SK-N-SH (cell line): ENCODE measurements around the gene LIMS2. TPM values are rescaled to one million over a fixed set of nuclear protein-coding genes. Genes with fewer than 3 reads are reported as not detected.

Experiments used
- CTCF ChIA-PET: fragments of 300-600, 350-600 bp; formaldehyde crosslinking; extraction: SDS; loops from one replicate; lab custom pipeline; 2021; lab: Yijun Ruan, JAX
- POLR2A ChIA-PET: fragments of 350-600 bp; sonication (Branson Sonifier 250); formaldehyde crosslinking; extraction: SDS; loops from one replicate; lab custom pipeline; 2020; ENCODE audit warnings: antibody characterized with exemption, inconsistent platforms; lab: Yijun Ruan, JAX
- DNase-seq: peaks from one replicate; pipeline ENCODE4 v3.0.0; 2012
- H2AFZ ChIP-seq: fragments of 200-600 bp; sonication (generic); 2 replicates; pipeline ENCODE4 v1.8.1; 2016; ENCODE audit warnings: antibody characterized with exemption, mild to moderate bottlenecking, low read depth
- H3F3A ChIP-seq: fragments of 200-600 bp; sonication (generic); replicated peaks from 2 replicates; pipeline ENCODE3; 2016; ENCODE audit warnings: antibody characterized with exemption, mild to moderate bottlenecking; ENCODE audit not compliant: insufficient read depth
- H3K27ac ChIP-seq, 2 experiments: fragments of 200-500 bp in 1 of 2; fragments of 200-600 bp in 1 of 2; sonication (Bioruptor generic) in 1 of 2; sonication (generic), shearing (Covaris generic) in 1 of 2; 2 replicates each; pipeline versions ENCODE4 v1.5.1 to v1.6.1; 2014 to 2016; ENCODE audit warnings: low read depth in 2 of 2, inconsistent platforms in 1 of 2, low read length in 1 of 2, mild to moderate bottlenecking in 1 of 2, mixed read lengths in 1 of 2
- H3K27me3 ChIP-seq: fragments of 200-600 bp; sonication (generic), shearing (Covaris generic); 2 replicates; pipeline ENCODE4 v1.6.1; 2016; ENCODE audit warnings: mixed run types; ENCODE audit not compliant: insufficient read depth
- H3K36me3 ChIP-seq, 2 experiments: fragments of 200-500 bp in 1 of 2; fragments of 200-600 bp in 1 of 2; sonication (Bioruptor generic) in 1 of 2; sonication (generic) in 1 of 2; replicated peaks in 1 of 2; 2 replicates each; pipeline versions ENCODE3 to v1.5.1; 2014 to 2016; ENCODE audit warnings: low read length in 1 of 2, mild to moderate bottlenecking in 1 of 2; ENCODE audit not compliant: insufficient read depth in 2 of 2, control insufficient read depth in 1 of 2
- H3K4me1 ChIP-seq, 2 experiments: fragments of 200-500 bp in 1 of 2; fragments of 200-600 bp in 1 of 2; sonication (Bioruptor generic) in 1 of 2; sonication (generic), shearing (Covaris generic) in 1 of 2; 2 replicates each; pipeline versions ENCODE4 v1.5.1 to v1.6.1; 2014 to 2016; ENCODE audit warnings: low read depth in 1 of 2, low read length in 1 of 2, mixed run types in 1 of 2; ENCODE audit not compliant: insufficient read depth in 2 of 2, control insufficient read depth in 1 of 2
- H3K4me2 ChIP-seq: fragments of 200-600 bp; sonication (generic), shearing (Covaris generic); 2 replicates; pipeline ENCODE4 v1.6.1; 2017; ENCODE audit warnings: mixed run types
- H3K4me3 ChIP-seq, 2 experiments: fragments of 200-500 bp in 1 of 2; fragments of 200-600 bp in 1 of 2; sonication (Bioruptor generic) in 1 of 2; sonication (generic), shearing (Covaris generic) in 1 of 2; 2 replicates each; pipeline versions ENCODE4 v1.5.1 to v1.8.1; 2014 to 2016; ENCODE audit warnings: low read depth in 2 of 2, inconsistent platforms in 1 of 2, low read length in 1 of 2, mild to moderate bottlenecking in 1 of 2, mixed read lengths in 1 of 2, moderate library complexity in 1 of 2
- H3K79me2 ChIP-seq: fragments of 200-600 bp; sonication (generic); 2 replicates; pipeline ENCODE4 v1.8.1; 2017; ENCODE audit warnings: mild to moderate bottlenecking; ENCODE audit not compliant: insufficient read depth
- H3K9ac ChIP-seq: fragments of 200-600 bp; sonication (generic); 2 replicates; pipeline ENCODE4 v1.6.1; 2017; ENCODE audit warnings: mixed run types
- H3K9me2 ChIP-seq: fragments of 200-600 bp; sonication (generic); 2 replicates; pipeline ENCODE4 v1.6.1; 2017; ENCODE audit warnings: mixed run types
- H3K9me3 ChIP-seq: fragments of 200-600 bp; sonication (generic); 2 replicates; pipeline ENCODE4 v1.6.1; 2017; ENCODE audit warnings: mixed run types, mild to moderate bottlenecking, moderate library complexity
- H4K20me1 ChIP-seq: fragments of 200-600 bp; sonication (generic); 2 replicates; pipeline ENCODE4 v1.6.1; 2017; ENCODE audit warnings: mild to moderate bottlenecking, mixed run types; ENCODE audit not compliant: insufficient read depth
- ELF1 ChIP-seq: IDR thresholded peaks from 2 replicates; pipeline ENCODE4 v1.4.0; 2012
- EP300 ChIP-seq, 2 experiments: IDR thresholded peaks; 2 replicates each; pipeline versions ENCODE4 v1.4.0 to v1.6.1; 2012; ENCODE audit warnings: borderline replicate concordance in 1 of 2, low read depth in 1 of 2, low read length in 1 of 2
- FOSL2 ChIP-seq: IDR thresholded peaks from 2 replicates; pipeline ENCODE4 v1.4.0; 2012; ENCODE audit warnings: low read depth, mild to moderate bottlenecking, moderate library complexity, borderline replicate concordance
- FOXM1 ChIP-seq: IDR thresholded peaks from 2 replicates; pipeline ENCODE4 v1.4.0; 2012; ENCODE audit warnings: low read depth, mild to moderate bottlenecking
- GABPA ChIP-seq: IDR thresholded peaks from 2 replicates; pipeline ENCODE4 v1.4.0; 2012; ENCODE audit warnings: low read depth, mild to moderate bottlenecking
- GATA2 ChIP-seq: sonication (generic); formaldehyde crosslinking; IDR thresholded peaks from 2 replicates; pipeline ENCODE4 v1.5.0; 2020; ENCODE audit warnings: mild to moderate bottlenecking, missing genetic modification reagents
- JUND ChIP-seq: IDR thresholded peaks from 2 replicates; pipeline ENCODE4 v1.4.0; 2012
- MEF2A ChIP-seq: IDR thresholded peaks from 2 replicates; pipeline ENCODE4 v1.4.0; 2012; ENCODE audit warnings: low read depth, borderline replicate concordance
- MXI1 ChIP-seq: IDR thresholded peaks from 2 replicates; pipeline ENCODE4 v1.6.1; 2012; ENCODE audit warnings: mild to moderate bottlenecking, low read depth, low read length, improper control_type of control experiment
- NFIC ChIP-seq: IDR thresholded peaks from 2 replicates; pipeline ENCODE4 v1.4.0; 2012; ENCODE audit warnings: borderline replicate concordance
- NRF1 ChIP-seq: IDR thresholded peaks from 2 replicates; pipeline ENCODE4 v1.6.1; 2012; ENCODE audit warnings: low read depth, mild to moderate bottlenecking, low read length
- POLR2AphosphoS5 ChIP-seq: IDR thresholded peaks from 2 replicates; pipeline ENCODE4 v1.6.1; 2012; ENCODE audit warnings: low read depth, low read length
- RAD21 ChIP-seq: IDR thresholded peaks from 2 replicates; pipeline ENCODE4 v1.6.1; 2012; ENCODE audit warnings: mild to moderate bottlenecking, low read length
- RFX5 ChIP-seq: IDR thresholded peaks from 2 replicates; pipeline ENCODE4 v1.6.1; 2012; ENCODE audit warnings: mild to moderate bottlenecking, improper control_type of control experiment, low read length
- RXRA ChIP-seq: IDR thresholded peaks from 2 replicates; pipeline ENCODE4 v1.4.0; 2012; ENCODE audit warnings: low read depth, mild to moderate bottlenecking, borderline replicate concordance
- TCF12 ChIP-seq: IDR thresholded peaks from 2 replicates; pipeline ENCODE4 v1.4.0; 2012
- TEAD4 ChIP-seq: IDR thresholded peaks from 2 replicates; pipeline ENCODE4 v1.4.0; 2012; ENCODE audit warnings: mild to moderate bottlenecking, borderline replicate concordance; ENCODE audit not compliant: insufficient read depth
- USF2 ChIP-seq: fragments of 150-350 bp; IDR thresholded peaks from 2 replicates; pipeline ENCODE4 v1.6.1; 2017; ENCODE audit warnings: antibody characterized with exemption, low read length, low read depth, borderline replicate concordance
- YY1 ChIP-seq: IDR thresholded peaks from 2 replicates; pipeline ENCODE4 v1.4.0; 2012; ENCODE audit warnings: low read depth, mild to moderate bottlenecking
- WGBS: methylation state at CpG from one replicate; pipeline ENCODE4 v1.1.6; 2017; ENCODE audit warnings: low lambda C conversion rate; 5-methylcytosine and 5-hydroxymethylcytosine counted together
- polyA plus RNA-seq, 3 experiments: library from polyadenylated mRNA; depleted of rRNA; stranded (reverse); fragments of >200 nt; gene quantifications; 2 replicates each; pipeline ENCODE4 v1.2.3, GENCODE V29; 2012
- TF ChIP-seq, protein P1 (sequence below): fragments of 150-350 bp; IDR thresholded peaks from 2 replicates; pipeline ENCODE4 v1.6.1; 2016; ENCODE audit warnings: mild to moderate bottlenecking, low read depth, low read length
- TF ChIP-seq, protein P2 (sequence below): IDR thresholded peaks from 2 replicates; pipeline ENCODE4 v1.6.1; 2012; ENCODE audit warnings: mild to moderate bottlenecking, low read depth, low read length, moderate library complexity

The LIMS2 gene
- polyA plus RNA-seq, 1 of the 3 experiments (the other 2 are of a cell fraction): 2.7 TPM

DNA sequence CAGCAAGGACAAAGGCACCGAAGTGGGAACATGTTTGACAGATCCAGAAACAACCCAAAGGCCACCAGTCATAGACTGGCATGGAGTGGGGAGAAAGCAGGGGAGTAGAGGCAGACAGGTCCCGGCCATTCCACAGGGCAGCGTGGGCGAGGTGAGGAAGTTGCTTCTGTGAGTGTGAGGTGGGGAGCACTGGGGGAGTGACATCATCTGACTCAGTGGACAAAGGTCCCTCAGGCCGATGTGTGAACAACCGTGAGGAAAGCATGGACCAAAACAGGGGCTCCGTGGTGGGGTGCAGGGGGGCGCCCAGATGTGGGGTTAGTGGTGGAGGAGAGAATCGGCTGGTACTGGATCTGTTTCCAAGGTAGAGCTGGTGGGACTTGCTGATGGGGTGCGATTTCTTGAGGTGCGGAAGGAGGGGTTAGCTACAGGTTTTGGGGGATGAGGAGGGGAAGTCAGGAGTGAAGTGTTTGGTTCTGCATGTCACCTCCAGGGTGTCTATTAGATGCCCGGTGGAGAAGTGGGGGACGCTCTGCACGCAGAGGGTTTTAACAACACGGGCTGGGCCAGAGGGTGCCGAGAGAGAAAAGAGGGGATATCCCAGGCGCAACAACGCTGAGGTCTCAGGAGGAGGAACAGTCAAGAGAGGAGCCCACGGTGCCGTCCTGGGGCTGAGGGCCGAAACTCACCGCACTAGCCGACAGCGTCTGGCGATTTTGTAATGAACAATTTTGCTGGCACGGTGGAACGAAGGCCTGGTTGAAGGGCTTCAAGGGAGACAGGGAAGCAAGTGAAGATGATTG is 23.4 kb upstream of the LIMS2 start:
- H3K27me3 ChIP-seq: no peaks in the 10 kb centered on the region
- no peak overlapping the region for H2AFZ ChIP-seq
- peaks cover 0 to 19% of the 10 kb centered on the region in 2 experiments; a peak in 3 of 4 replicates for H3K4me1 ChIP-seq
- H3K27ac ChIP-seq: no peak overlapping the region
- no peaks in the 10 kb centered on the region for H3K9me3 ChIP-seq
- peaks cover 17% of the 10 kb centered on the region for H3K79me2 ChIP-seq
- no peaks in the 10 kb centered on the region for H3K9me2 ChIP-seq
- 93% methylated on average over 27 of the region's 27 CpGs for WGBS
- TF ChIP-seq EP300 (IDR thresholded peaks at IDR 0.05; ENCODE audit: borderline replicate concordance in 1 of 2, low read depth in 1 of 2, low read length in 1 of 2) (no peak), JUND (no peak), POLR2AphosphoS5 (no peak), FOXM1 (no peak), ELF1 (no peak), FOSL2 (no peak), MEF2A (no peak), TCF12 (no peak), RFX5 (no peak)
- no peak overlapping the region for H3K4me2 ChIP-seq
- no peak overlapping the region for H3K9ac ChIP-seq
- H3K4me3 ChIP-seq: no peak overlapping the region
- ChIA-PET CTCF (interaction anchor here (1.1 kb wide), 1 partner anchor 108 kb away, joined by 4 read pairs; no protein-coding TSS in a partner anchor), POLR2A (no interaction called here)
- H4K20me1 ChIP-seq: no peaks in the 10 kb centered on the region
- H3K36me3 ChIP-seq: peaks cover 7 to 13% of the 10 kb centered on the region in 2 experiments
- peaks cover 8% of the 10 kb centered on the region for H3F3A ChIP-seq
- DNase-seq: no peak

DNA sequence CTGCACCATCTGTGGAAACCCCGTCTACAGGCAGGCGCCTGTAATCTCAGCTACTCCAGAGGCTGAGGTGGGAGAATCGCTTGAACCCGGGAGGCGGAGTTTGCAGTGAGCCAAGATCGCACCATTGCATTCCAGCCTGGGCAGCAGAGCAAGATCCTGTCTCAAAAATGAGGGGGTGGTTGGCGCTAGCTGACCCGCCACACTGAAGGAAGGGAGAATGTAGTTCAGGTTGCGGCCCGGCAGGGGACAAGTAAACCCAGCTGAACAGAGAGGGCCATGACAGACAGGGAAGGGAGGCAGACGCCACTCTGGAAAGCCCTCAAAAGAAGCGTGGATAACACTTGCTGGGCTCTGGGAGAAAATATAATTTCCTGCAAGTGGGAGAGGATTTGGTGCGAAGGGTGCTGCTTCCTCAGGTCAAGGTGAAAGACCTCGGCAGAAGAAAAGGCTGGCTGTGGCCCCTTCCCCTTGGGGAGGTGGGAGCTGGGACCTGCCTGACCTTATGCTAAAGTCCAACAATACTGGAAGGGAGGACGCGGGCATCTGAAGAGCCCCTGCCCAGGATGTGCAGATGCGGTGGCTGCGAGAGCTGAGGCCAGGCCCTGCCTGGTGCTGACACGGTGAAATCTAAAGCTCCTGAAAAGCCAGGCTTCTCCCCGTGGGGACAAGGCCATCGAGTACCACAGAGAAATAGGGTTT is 22.3 kb upstream of the LIMS2 start:
- DNase-seq: no peak
- H3K36me3 ChIP-seq: peaks cover 0 to 2% of the 10 kb centered on the region in 2 experiments
- H3K4me3 ChIP-seq: no peak overlapping the region
- CTCF ChIA-PET: interaction anchor here (0.7 to 2.6 kb wide), 4 partner anchors 16 to 282 kb away, joined by 3 to 22 read pairs (median 11); no protein-coding TSS in a partner anchor
- H3K4me1 ChIP-seq: peaks cover 0 to 12% of the 10 kb centered on the region in 2 experiments; a peak in 3 of 4 replicates
- H3K27ac ChIP-seq: no peak overlapping the region
- H3K9ac ChIP-seq: no peak overlapping the region
- no peaks in the 10 kb centered on the region for H3K9me2 ChIP-seq
- no peaks in the 10 kb centered on the region for H4K20me1 ChIP-seq
- H3K4me2 ChIP-seq: no peak overlapping the region
- H3K9me3 ChIP-seq: no peaks in the 10 kb centered on the region
- H2AFZ ChIP-seq: no peak overlapping the region
- H3K27me3 ChIP-seq: no peaks in the 10 kb centered on the region
- WGBS: 85% methylated on average over 15 of the region's 21 CpGs
- POLR2A ChIA-PET: interaction anchor here (0.6 kb wide), 1 partner anchor 13 kb away, joined by 7 read pairs; no protein-coding TSS in a partner anchor
- peaks cover 4% of the 10 kb centered on the region for H3F3A ChIP-seq
- peaks cover 6% of the 10 kb centered on the region; the same call in 1 of the 2 replicates for H3K79me2 ChIP-seq
- TF ChIP-seq, protein P1, sequence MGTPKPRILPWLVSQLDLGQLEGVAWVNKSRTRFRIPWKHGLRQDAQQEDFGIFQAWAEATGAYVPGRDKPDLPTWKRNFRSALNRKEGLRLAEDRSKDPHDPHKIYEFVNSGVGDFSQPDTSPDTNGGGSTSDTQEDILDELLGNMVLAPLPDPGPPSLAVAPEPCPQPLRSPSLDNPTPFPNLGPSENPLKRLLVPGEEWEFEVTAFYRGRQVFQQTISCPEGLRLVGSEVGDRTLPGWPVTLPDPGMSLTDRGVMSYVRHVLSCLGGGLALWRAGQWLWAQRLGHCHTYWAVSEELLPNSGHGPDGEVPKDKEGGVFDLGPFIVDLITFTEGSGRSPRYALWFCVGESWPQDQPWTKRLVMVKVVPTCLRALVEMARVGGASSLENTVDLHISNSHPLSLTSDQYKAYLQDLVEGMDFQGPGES: no peak
- TF ChIP-seq GABPA (no peak), RAD21 (no peak), TCF12 (no peak), MEF2A (no peak), YY1 (no peak), JUND (no peak), USF2 (no peak), POLR2AphosphoS5 (no peak), RXRA (no peak), MXI1 (no peak), TEAD4 (no peak), GATA2 (CRISPR knock-in tag) (no peak), NFIC (no peak), FOSL2 (no peak), NRF1 (no peak), ELF1 (no peak)
- TF ChIP-seq, protein P2, sequence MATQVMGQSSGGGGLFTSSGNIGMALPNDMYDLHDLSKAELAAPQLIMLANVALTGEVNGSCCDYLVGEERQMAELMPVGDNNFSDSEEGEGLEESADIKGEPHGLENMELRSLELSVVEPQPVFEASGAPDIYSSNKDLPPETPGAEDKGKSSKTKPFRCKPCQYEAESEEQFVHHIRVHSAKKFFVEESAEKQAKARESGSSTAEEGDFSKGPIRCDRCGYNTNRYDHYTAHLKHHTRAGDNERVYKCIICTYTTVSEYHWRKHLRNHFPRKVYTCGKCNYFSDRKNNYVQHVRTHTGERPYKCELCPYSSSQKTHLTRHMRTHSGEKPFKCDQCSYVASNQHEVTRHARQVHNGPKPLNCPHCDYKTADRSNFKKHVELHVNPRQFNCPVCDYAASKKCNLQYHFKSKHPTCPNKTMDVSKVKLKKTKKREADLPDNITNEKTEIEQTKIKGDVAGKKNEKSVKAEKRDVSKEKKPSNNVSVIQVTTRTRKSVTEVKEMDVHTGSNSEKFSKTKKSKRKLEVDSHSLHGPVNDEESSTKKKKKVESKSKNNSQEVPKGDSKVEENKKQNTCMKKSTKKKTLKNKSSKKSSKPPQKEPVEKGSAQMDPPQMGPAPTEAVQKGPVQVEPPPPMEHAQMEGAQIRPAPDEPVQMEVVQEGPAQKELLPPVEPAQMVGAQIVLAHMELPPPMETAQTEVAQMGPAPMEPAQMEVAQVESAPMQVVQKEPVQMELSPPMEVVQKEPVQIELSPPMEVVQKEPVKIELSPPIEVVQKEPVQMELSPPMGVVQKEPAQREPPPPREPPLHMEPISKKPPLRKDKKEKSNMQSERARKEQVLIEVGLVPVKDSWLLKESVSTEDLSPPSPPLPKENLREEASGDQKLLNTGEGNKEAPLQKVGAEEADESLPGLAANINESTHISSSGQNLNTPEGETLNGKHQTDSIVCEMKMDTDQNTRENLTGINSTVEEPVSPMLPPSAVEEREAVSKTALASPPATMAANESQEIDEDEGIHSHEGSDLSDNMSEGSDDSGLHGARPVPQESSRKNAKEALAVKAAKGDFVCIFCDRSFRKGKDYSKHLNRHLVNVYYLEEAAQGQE: no peak
